ENCODE measurements around the gene HMSD.

HMSD gene

DNA sequence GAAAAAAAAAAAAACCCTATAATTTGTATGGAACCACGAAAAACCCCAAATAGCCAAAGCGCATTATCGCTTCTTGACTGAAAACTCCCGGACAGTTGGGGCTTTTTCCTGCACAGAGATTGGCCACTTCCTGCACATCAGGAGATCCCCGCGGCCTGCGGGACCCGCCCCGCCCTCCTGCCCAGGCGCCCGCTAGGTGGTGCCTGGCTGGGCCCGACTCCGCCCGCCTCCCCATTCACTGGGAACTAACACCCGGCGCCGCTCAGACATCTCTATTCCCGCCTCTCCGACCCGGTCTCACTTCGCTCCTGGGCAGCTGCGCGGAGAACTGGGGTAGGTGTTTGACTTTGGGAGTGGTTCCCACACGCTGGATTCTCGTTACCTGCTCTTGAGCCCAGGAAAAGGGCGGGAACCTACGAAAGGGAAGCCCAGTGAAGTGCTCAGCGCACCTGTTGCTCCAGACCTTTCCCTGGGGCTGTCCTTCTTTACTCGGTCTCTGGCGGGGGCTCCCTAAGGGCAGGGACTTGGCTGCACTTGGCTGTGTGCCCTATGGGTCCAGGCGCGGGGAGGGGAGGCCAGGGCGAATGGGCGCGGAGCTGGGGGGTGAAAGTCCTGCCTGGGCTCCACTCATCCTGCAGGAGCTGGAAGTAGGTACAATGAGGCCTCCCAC lies at the start of gene HMSD:
HMSD (plus strand) TSS at position 234 of the 670 bp plus-strand sequence. CDS start 4,155 bp downstream, outside the sequence.
- Histone ChIP-seq H3K4me3 (ENCODE audit: low read depth, low read length) (peak within 1 kb of the TSS; percentile 74), H3K79me2 (ENCODE audit: control insufficient read depth, insufficient read depth, low read length, unreplicated experiment) (no peaks in the 10 kb centered on the region), H3K27me3 (ENCODE audit: insufficient read depth, low read length) (no peaks in the 10 kb centered on the region), H2AFZ (ENCODE audit: low read length, unreplicated experiment) (peak within 1 kb of the TSS; percentile 89), H3K4me1 (ENCODE audit: control insufficient read depth, insufficient read depth, low read length, unreplicated experiment) (no peaks in the 10 kb centered on the region), H3K36me3 (ENCODE audit: insufficient read depth, low read length) (no peaks in the 10 kb centered on the region), H3K27ac (ENCODE audit: low read depth, low read length) (no peak within 1 kb of the TSS)

GRCh38 chr18:63903851-63904570 lies 45.1 kb upstream of the HMSD start:
- Histone ChIP-seq H3K4me1 (ENCODE audit: control insufficient read depth, insufficient read depth, low read length, unreplicated experiment) (no peaks in the 10 kb centered on the region), H3K4me3 (ENCODE audit: low read depth, low read length) (no peak overlapping the region), H2AFZ (ENCODE audit: low read length, unreplicated experiment) (no peak overlapping the region), H3K36me3 (ENCODE audit: insufficient read depth, low read length) (no peaks in the 10 kb centered on the region), H3K79me2 (ENCODE audit: control insufficient read depth, insufficient read depth, low read length, unreplicated experiment) (no peaks in the 10 kb centered on the region), H3K27ac (ENCODE audit: low read depth, low read length) (no peak overlapping the region), H3K27me3 (ENCODE audit: insufficient read depth, low read length) (no peaks in the 10 kb centered on the region)

GRCh38 chr18:63904694-63905093 lies 44.4 kb upstream of the HMSD start:
- Histone ChIP-seq H3K27me3 (ENCODE audit: insufficient read depth, low read length) (peaks cover 5% of the 10 kb centered on the region), H3K4me3 (ENCODE audit: low read depth, low read length) (no peak overlapping the region), H3K27ac (ENCODE audit: low read depth, low read length) (no peak overlapping the region), H3K4me1 (ENCODE audit: control insufficient read depth, insufficient read depth, low read length, unreplicated experiment) (no peaks in the 10 kb centered on the region), H2AFZ (ENCODE audit: low read length, unreplicated experiment) (no peak overlapping the region), H3K79me2 (ENCODE audit: control insufficient read depth, insufficient read depth, low read length, unreplicated experiment) (no peaks in the 10 kb centered on the region), H3K36me3 (ENCODE audit: insufficient read depth, low read length) (no peaks in the 10 kb centered on the region)

DNA sequence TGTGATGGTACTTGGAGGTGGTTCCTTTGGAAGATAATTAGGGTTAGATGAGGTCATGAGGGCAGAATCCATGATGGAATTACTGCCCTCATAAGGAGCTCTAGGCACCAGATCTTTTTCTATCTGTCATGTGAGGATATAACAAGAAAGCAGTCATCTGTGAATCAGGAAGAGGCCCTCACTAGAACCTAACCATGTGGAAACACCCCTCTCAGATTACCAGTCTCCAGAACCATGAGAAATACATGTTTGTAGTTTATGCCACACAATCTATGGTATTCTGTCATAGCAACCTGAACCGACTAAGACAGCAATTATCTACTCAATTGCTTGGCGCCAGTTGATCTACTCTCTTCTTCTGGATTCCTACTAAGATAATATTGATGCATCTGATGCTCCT lies 43.7 kb upstream of the HMSD start:
- Histone ChIP-seq H3K79me2 (ENCODE audit: control insufficient read depth, insufficient read depth, low read length, unreplicated experiment) (no peaks in the 10 kb centered on the region), H3K27ac (ENCODE audit: low read depth, low read length) (no peak overlapping the region), H3K27me3 (ENCODE audit: insufficient read depth, low read length) (peaks cover 8% of the 10 kb centered on the region), H3K36me3 (ENCODE audit: insufficient read depth, low read length) (no peaks in the 10 kb centered on the region), H2AFZ (ENCODE audit: low read length, unreplicated experiment) (no peak overlapping the region), H3K4me1 (ENCODE audit: control insufficient read depth, insufficient read depth, low read length, unreplicated experiment) (no peaks in the 10 kb centered on the region), H3K4me3 (ENCODE audit: low read depth, low read length) (no peak overlapping the region)

- Histone ChIP-seq H3K27me3 (ENCODE audit: insufficient read depth, low read length) (peaks cover 13% of the 10 kb centered on the region), H3K36me3 (ENCODE audit: insufficient read depth, low read length) (no peaks in the 10 kb centered on the region), H2AFZ (ENCODE audit: low read length, unreplicated experiment) (no peak overlapping the region)
These were observed 43.0 kb upstream of the HMSD start for GRCh38 chr18:63906056-63906455.

DNA sequence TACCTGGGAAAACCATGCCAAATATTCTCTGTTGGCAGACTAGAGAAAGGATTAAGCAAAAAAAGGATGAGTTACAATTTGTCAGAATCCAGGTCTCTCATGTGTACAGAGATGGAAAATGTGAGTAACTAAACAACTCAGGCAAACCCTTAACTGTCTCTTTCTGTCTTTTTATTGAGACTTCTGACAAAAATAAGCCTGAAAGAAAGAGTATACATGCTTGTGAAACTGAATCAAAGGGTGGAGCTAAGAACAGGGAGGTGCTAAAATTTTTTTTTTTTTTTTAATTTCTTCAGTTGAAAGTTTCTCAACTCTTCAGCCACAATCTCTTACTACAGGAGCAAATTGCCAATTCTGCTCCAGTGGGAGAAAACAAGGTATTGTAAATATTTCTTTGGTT lies 41.4 kb upstream of the HMSD start, which contains the start of gene SERPINB10:
SERPINB10 (plus strand) TSS at position 295 of the 400 bp plus-strand sequence. CDS start 7,553 bp downstream, outside the sequence.
- H3K36me3 ChIP-seq (ENCODE audit: insufficient read depth, low read length), result no peaks in the 10 kb centered on the region
- H3K79me2 ChIP-seq (ENCODE audit: control insufficient read depth, insufficient read depth, low read length, unreplicated experiment), result no peaks in the 10 kb centered on the region
- H3K27me3 ChIP-seq (ENCODE audit: insufficient read depth, low read length), result peaks cover 23% of the 10 kb centered on the region
- H2AFZ ChIP-seq (ENCODE audit: low read length, unreplicated experiment), result no peak within 1 kb of the TSS
- H3K4me1 ChIP-seq (ENCODE audit: control insufficient read depth, insufficient read depth, low read length, unreplicated experiment), result no peaks in the 10 kb centered on the region
- H3K27ac ChIP-seq (ENCODE audit: low read depth, low read length), result no peak within 1 kb of the TSS
- no peak within 1 kb of the TSS for H3K4me3 ChIP-seq (ENCODE audit: low read depth, low read length)

More at GRCh38 chr18:63906056-63906455, 43.0 kb upstream of the HMSD start:
- Histone ChIP-seq H3K4me3 (ENCODE audit: low read depth, low read length) (no peak overlapping the region), H3K79me2 (ENCODE audit: control insufficient read depth, insufficient read depth, low read length, unreplicated experiment) (no peaks in the 10 kb centered on the region), H3K27ac (ENCODE audit: low read depth, low read length) (no peak overlapping the region), H3K4me1 (ENCODE audit: control insufficient read depth, insufficient read depth, low read length, unreplicated experiment) (no peaks in the 10 kb centered on the region)

DNA sequence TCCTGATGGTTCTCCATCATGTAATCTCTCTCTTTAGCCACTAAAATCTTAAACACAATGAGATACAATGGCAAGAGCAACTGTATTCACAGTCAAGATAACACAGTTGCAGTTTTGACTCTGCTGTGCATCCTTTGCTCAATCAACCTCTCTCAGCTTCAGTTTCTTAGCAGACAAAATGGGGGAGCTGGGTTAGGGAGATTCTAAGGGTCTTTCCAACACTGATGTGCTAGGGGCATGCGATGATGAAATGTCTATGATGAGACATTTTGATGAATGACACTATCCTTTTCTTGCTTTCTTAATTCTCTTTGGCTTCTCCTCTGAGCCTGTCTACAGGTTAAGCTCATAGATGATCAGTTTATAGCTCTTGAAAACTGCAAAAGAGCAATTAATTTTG lies 40.2 kb upstream of the HMSD start:
- Histone ChIP-seq H3K27me3 (ENCODE audit: insufficient read depth, low read length) (peaks cover 35% of the 10 kb centered on the region), H3K27ac (ENCODE audit: low read depth, low read length) (no peak overlapping the region), H3K36me3 (ENCODE audit: insufficient read depth, low read length) (no peaks in the 10 kb centered on the region), H3K4me1 (ENCODE audit: control insufficient read depth, insufficient read depth, low read length, unreplicated experiment) (no peaks in the 10 kb centered on the region), H3K4me3 (ENCODE audit: low read depth, low read length) (no peak overlapping the region), H2AFZ (ENCODE audit: low read length, unreplicated experiment) (no peak overlapping the region), H3K79me2 (ENCODE audit: control insufficient read depth, insufficient read depth, low read length, unreplicated experiment) (no peaks in the 10 kb centered on the region)

DNA sequence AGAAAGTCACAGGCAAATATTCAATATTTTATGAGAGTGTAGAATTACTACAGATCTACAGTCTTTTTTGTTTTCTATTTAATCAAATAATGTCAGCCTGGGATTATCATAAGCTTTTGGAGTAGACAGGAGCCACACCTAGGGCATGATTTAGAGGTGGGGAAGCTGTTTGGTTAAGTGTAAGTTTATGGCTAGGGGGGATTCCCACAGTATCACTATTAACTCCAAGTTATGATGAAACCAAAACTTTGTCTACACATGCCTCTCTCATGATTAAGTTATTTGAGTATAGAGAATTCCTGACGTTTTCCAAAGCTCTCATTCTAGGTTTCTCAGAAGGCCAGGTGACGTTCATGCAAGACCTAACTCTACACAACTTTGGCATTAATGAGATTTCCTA lies 39.2 kb upstream of the HMSD start:
- no peaks in the 10 kb centered on the region for H3K36me3 ChIP-seq (ENCODE audit: insufficient read depth, low read length)
- H3K27me3 ChIP-seq (ENCODE audit: insufficient read depth, low read length), result peaks cover 39% of the 10 kb centered on the region
- H3K27ac ChIP-seq (ENCODE audit: low read depth, low read length), result no peak overlapping the region
- H3K79me2 ChIP-seq (ENCODE audit: control insufficient read depth, insufficient read depth, low read length, unreplicated experiment), result no peaks in the 10 kb centered on the region
- H3K4me3 ChIP-seq (ENCODE audit: low read depth, low read length), result no peak overlapping the region
- H3K4me1 ChIP-seq (ENCODE audit: control insufficient read depth, insufficient read depth, low read length, unreplicated experiment), result no peaks in the 10 kb centered on the region
- H2AFZ ChIP-seq (ENCODE audit: low read length, unreplicated experiment), result no peak overlapping the region

DNA sequence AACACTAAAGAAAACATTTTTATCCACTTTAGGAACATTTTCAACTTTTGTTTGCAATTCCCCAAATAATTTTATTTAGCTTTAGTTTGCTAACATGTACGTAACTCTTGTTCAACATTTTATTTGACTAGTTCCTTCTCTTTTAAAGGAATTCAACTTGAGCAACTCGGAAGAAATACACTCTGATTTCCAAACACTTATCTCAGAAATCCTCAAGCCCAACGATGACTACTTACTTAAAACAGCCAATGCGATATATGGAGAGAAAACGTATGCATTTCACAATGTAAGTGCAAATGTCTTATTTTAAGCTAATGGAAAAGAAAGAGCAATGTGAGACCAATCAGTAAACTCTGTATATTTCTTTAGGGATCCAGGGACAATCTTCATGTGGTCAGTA lies 31.3 kb upstream of the HMSD start:
- Histone ChIP-seq H2AFZ (ENCODE audit: low read length, unreplicated experiment) (no peak overlapping the region), H3K79me2 (ENCODE audit: control insufficient read depth, insufficient read depth, low read length, unreplicated experiment) (no peaks in the 10 kb centered on the region), H3K36me3 (ENCODE audit: insufficient read depth, low read length) (no peaks in the 10 kb centered on the region), H3K4me1 (ENCODE audit: control insufficient read depth, insufficient read depth, low read length, unreplicated experiment) (no peaks in the 10 kb centered on the region), H3K4me3 (ENCODE audit: low read depth, low read length) (no peak overlapping the region), H3K27ac (ENCODE audit: low read depth, low read length) (no peak overlapping the region), H3K27me3 (ENCODE audit: insufficient read depth, low read length) (peaks cover 72% of the 10 kb centered on the region)

GRCh38 chr18:63922049-63922448 lies 27.1 kb upstream of the HMSD start:
- H3K79me2 ChIP-seq (ENCODE audit: control insufficient read depth, insufficient read depth, low read length, unreplicated experiment), result no peaks in the 10 kb centered on the region
- H3K36me3 ChIP-seq (ENCODE audit: insufficient read depth, low read length), result no peaks in the 10 kb centered on the region
- peaks cover 52% of the 10 kb centered on the region for H3K27me3 ChIP-seq (ENCODE audit: insufficient read depth, low read length)
- H3K4me1 ChIP-seq (ENCODE audit: control insufficient read depth, insufficient read depth, low read length, unreplicated experiment), result no peaks in the 10 kb centered on the region
- no peak overlapping the region for H2AFZ ChIP-seq (ENCODE audit: low read length, unreplicated experiment)
- H3K27ac ChIP-seq (ENCODE audit: low read depth, low read length), result no peak overlapping the region
- no peak overlapping the region for H3K4me3 ChIP-seq (ENCODE audit: low read depth, low read length)

- H3K27ac ChIP-seq (ENCODE audit: low read depth, low read length), result no peak overlapping the region
These were observed 24.6 kb upstream of the HMSD start for GRCh38 chr18:63924551-63924950.

More at GRCh38 chr18:63924551-63924950, 24.6 kb upstream of the HMSD start:
- Histone ChIP-seq H3K36me3 (ENCODE audit: insufficient read depth, low read length) (no peaks in the 10 kb centered on the region), H3K4me1 (ENCODE audit: control insufficient read depth, insufficient read depth, low read length, unreplicated experiment) (no peaks in the 10 kb centered on the region), H3K79me2 (ENCODE audit: control insufficient read depth, insufficient read depth, low read length, unreplicated experiment) (no peaks in the 10 kb centered on the region), H3K27me3 (ENCODE audit: insufficient read depth, low read length) (peaks cover 37% of the 10 kb centered on the region), H3K4me3 (ENCODE audit: low read depth, low read length) (no peak overlapping the region), H2AFZ (ENCODE audit: low read length, unreplicated experiment) (no peak overlapping the region)

Measured in ACC112 (cell line).